Spinal cord (tissue), 10 donors: ENCODE data around the gene YDJC. TPM values are rescaled to one million over a fixed set of nuclear protein-coding genes. Genes with fewer than 3 reads are reported as not detected.
"Not testable (repeated sequence)": the region's sequence is repeated elsewhere in the genome, so short reads cannot be mapped to it uniquely, and the experiment has no call there.

ENCODE experiments used
- DNase-seq, 6 donors: peaks; one replicate each; pipeline versions ENCODE4 v3.0.0 to v3.0.0-alpha.2; 2013 to 2015; ENCODE audit warnings: low spot score in 6 of 6, low read depth in 4 of 6
- H3K27ac ChIP-seq: one replicate; pipeline ENCODE4 v1.5.1; 2013; ENCODE audit warnings: low read depth, low read length, control low read depth
- H3K27me3 ChIP-seq: one replicate; pipeline ENCODE4 v1.6.1; 2013; ENCODE audit warnings: low read length; ENCODE audit not compliant: control insufficient read depth, insufficient read depth
- H3K36me3 ChIP-seq: one replicate; pipeline ENCODE4 v1.6.1; 2013; ENCODE audit warnings: low read length; ENCODE audit not compliant: control insufficient read depth, insufficient read depth
- H3K4me1 ChIP-seq: one replicate; pipeline ENCODE4 v1.6.1; 2013; ENCODE audit warnings: low read length; ENCODE audit not compliant: control insufficient read depth, insufficient read depth
- H3K4me3 ChIP-seq: one replicate; pipeline ENCODE4 v1.5.1; 2013; ENCODE audit warnings: low read depth, low read length, control low read depth
- H3K9me3 ChIP-seq: one replicate; pipeline ENCODE4 v1.6.1; 2013; ENCODE audit warnings: low read length; ENCODE audit not compliant: control insufficient read depth, insufficient read depth
- WGBS: methylation state at CpG from one replicate; pipeline ENCODE4 v1.1.5; 2013; ENCODE audit warnings: missing lambda C conversion rate; ENCODE audit not compliant: insufficient coverage; 5-methylcytosine and 5-hydroxymethylcytosine counted together
- polyA plus RNA-seq, 2 donors: library from polyadenylated mRNA; unstranded; fragments of 120-200 nt; gene quantifications; one replicate each; pipeline ENCODE4 v1.2.1, GENCODE V29; 2013; ENCODE audit not compliant: insufficient read length in 2 of 2
- total RNA-seq, 2 donors: library from RNA; depleted of rRNA in 1 of 2; stranded (reverse); fragments of 120-200 nt in 1 of 2; fragments of >200 nt in 1 of 2; gene quantifications; one replicate each; pipeline versions ENCODE4 v1.2.3 to v1.2.4, GENCODE V29; 2013 to 2014
- donor health status: healthy.

Gene YDJC
- total and polyA plus RNA-seq, 4 donors, result 5.0 to 17.6 (median 13.5) TPM

- Histone ChIP-seq H3K4me1 (peaks cover 58% of the 10 kb centered on the region), H3K27me3 (no peaks in the 10 kb centered on the region), H3K9me3 (no peaks in the 10 kb centered on the region), H3K4me3 (no peak overlapping the region), H3K27ac (no peak overlapping the region), H3K36me3 (peaks cover 44% of the 10 kb centered on the region)
- DNase-seq, result no peak
- WGBS, result 47% methylated on average over 7 of the region's 8 CpGs
Observed at GRCh38 chr22:21624120-21624879, 5.5 kb downstream of the YDJC start.

DNA sequence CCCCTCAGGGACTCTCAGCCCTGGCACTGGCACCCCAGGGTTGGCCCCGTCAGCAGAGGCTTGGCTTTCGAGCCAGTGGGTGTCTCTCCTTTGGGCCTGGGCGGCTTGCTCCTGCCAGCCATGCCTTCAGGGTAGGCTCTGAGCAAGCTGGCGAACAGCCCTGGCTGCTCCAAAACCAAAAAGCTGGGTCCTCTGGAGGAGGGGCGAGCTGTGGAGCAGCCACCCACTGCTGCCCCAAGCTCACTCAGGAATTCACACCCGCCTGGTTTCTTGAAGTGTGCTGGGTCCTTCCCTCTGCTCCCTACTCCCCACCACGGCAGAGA lies 6.2 kb downstream of the YDJC start:
- Histone ChIP-seq H3K36me3 (peaks cover 47% of the 10 kb centered on the region), H3K27ac (no peak overlapping the region), H3K27me3 (no peaks in the 10 kb centered on the region), H3K4me3 (no peak overlapping the region), H3K4me1 (peaks cover 52% of the 10 kb centered on the region), H3K9me3 (no peaks in the 10 kb centered on the region)
- 66% methylated on average over 7 of the region's 7 CpGs for WGBS
- DNase-seq, result no peak

GRCh38 chr22:21622919-21623647 lies 6.7 kb downstream of the YDJC start:
- no peaks in the 10 kb centered on the region for H3K27me3 ChIP-seq
- DNase-seq, result peak in 2 of 6 donors; percentile 40 to 88
- no peak overlapping the region for H3K4me3 ChIP-seq
- no peaks in the 10 kb centered on the region for H3K9me3 ChIP-seq
- peaks cover 47% of the 10 kb centered on the region for H3K4me1 ChIP-seq
- no peak overlapping the region for H3K27ac ChIP-seq
- WGBS, result 75% methylated on average over 19 of the region's 23 CpGs
- peaks cover 42% of the 10 kb centered on the region for H3K36me3 ChIP-seq

DNA sequence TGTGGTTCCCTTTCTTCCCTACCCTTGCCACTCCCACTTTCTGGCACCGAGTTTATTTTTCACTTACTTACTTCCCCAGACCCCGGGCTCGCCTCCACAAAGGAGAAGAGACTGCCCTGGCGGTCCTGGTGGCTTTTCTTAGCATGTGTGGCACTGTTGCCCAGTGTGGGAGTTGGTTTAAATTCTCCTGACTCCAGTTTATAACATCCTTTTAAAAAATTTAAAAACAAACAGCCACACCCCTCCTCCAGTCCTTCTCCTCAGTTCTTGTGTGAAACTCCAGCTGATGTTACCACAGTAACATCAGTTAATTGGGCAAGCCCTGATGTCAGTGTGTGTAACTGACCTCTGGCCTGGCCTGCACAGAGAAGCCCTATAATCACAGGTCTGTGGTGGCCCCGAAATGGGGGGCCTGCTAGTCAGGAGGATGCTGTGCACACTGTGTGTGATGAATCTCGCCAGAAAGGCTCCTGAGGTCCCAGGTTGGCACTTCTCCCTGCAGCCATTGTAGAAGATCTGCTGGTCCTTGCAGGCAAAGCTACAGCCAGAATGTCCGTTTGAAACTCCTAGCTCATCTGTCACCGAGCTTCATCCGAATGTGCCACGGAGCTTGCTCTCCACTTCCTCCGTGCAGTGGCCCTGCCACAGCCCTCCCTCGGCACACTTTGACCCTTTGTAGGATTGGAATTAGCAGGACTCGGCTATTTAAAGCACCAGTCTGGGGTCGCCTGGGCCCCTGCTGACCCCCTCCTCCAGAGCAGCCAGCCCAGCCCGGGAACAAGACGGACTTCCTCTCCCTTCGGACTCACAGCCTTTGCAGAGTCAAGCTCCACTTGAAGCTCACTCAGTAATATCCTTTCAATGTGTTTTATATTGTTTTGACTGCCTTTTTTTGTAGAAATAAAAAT lies 7.6 kb downstream of the YDJC start:
- WGBS, result 65% methylated on average over 10 of the region's 17 CpGs
- H3K27me3 ChIP-seq, result no peaks in the 10 kb centered on the region
- no peak overlapping the region for H3K4me3 ChIP-seq
- H3K4me1 ChIP-seq, result peaks cover 44% of the 10 kb centered on the region
- H3K36me3 ChIP-seq, result peaks cover 36% of the 10 kb centered on the region
- H3K9me3 ChIP-seq, result no peaks in the 10 kb centered on the region
- no peak for DNase-seq
- H3K27ac ChIP-seq, result no peak overlapping the region

DNA sequence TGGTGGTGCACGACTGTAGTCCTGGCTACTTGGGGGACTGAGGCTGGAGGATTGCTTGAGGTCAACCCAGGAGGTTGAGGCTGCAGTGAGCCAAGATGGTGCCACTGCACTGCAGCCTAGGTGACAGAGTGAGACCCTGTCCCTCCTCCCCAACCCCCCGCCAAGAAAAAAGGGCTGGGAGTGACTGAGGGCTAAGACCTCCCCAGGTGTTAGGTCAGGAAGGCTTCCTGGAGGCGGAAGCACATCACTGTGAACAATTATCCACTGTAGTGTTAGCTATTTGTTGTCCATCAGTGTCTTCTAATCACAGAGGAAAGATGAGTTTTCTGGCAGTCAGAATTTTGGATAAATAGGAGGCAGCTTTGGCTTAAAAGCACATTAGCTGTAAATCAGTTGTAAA lies 8.8 kb downstream of the YDJC start:
- Histone ChIP-seq H3K27me3 (no peaks in the 10 kb centered on the region), H3K4me3 (no peak overlapping the region), H3K36me3 (peaks cover 33% of the 10 kb centered on the region), H3K9me3 (no peaks in the 10 kb centered on the region), H3K4me1 (peaks cover 41% of the 10 kb centered on the region), H3K27ac (no peak overlapping the region)
- WGBS, result no CpG with 5 or more reads among the region's 3 CpGs
- DNase-seq, result no peak

GRCh38 chr22:21617337-21617736 lies 12.5 kb downstream of the YDJC start:
- peaks cover 17% of the 10 kb centered on the region for H3K4me1 ChIP-seq
- H3K27ac ChIP-seq, H3K9me3 ChIP-seq, H3K4me3 ChIP-seq, H3K27me3 ChIP-seq, DNase-seq: not testable (repeated sequence)
- 92% methylated on average over 2 of the region's 6 CpGs for WGBS
- H3K36me3 ChIP-seq, result peaks cover 34% of the 10 kb centered on the region

DNA sequence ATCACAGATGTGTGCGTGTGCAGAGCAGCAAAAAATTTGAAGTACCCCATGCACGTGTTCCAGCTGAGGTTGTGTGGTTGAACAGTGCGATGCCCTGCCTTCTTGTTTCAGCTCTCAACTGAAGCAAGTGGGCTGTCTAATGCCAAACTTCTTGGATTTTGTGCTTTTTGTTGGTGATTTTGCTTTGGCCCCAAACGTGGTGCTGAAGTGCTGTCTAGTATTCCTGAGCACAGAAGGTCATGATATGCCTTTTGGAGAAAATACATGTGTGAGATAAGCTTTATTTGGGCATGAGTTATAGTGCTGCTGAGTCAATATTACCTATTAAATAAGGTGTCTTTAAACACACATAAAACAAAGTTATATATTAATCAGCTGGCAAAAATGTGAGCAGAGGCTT lies 14.1 kb downstream of the YDJC start:
- DNase-seq, result no peak
- 89% methylated on average over 3 of the region's 4 CpGs for WGBS
- peaks cover 47% of the 10 kb centered on the region for H3K36me3 ChIP-seq
- H3K27me3 ChIP-seq, result no peaks in the 10 kb centered on the region
- no peak overlapping the region for H3K27ac ChIP-seq
- no peaks in the 10 kb centered on the region for H3K9me3 ChIP-seq
- peaks cover 5% of the 10 kb centered on the region for H3K4me1 ChIP-seq
- no peak overlapping the region for H3K4me3 ChIP-seq

- Histone ChIP-seq H3K4me1 (no peaks in the 10 kb centered on the region), H3K36me3 (peaks cover 38% of the 10 kb centered on the region)
Observed at GRCh38 chr22:21613553-21614233, 16.1 kb downstream of the YDJC start.

GRCh38 chr22:21612858-21613257 lies 17.0 kb downstream of the YDJC start:
- no peaks in the 10 kb centered on the region for H3K4me1 ChIP-seq
- no peak overlapping the region for H3K4me3 ChIP-seq
- H3K27me3 ChIP-seq, result no peaks in the 10 kb centered on the region
- peaks cover 36% of the 10 kb centered on the region for H3K36me3 ChIP-seq
- WGBS, result 100% methylated on average over 5 of the region's 7 CpGs
- H3K27ac ChIP-seq, result no peak overlapping the region
- H3K9me3 ChIP-seq, result no peaks in the 10 kb centered on the region
- no peak for DNase-seq

More at GRCh38 chr22:21613553-21614233, 16.1 kb downstream of the YDJC start:
- H3K27ac ChIP-seq, result no peak overlapping the region
- H3K9me3 ChIP-seq, result no peaks in the 10 kb centered on the region
- 95% methylated on average over 2 of the region's 4 CpGs for WGBS
- no peak for DNase-seq
- no peak overlapping the region for H3K4me3 ChIP-seq
- H3K27me3 ChIP-seq, result no peaks in the 10 kb centered on the region
